ENCODE measurements around the gene PKM. TPM values are rescaled to one million over a fixed set of nuclear protein-coding genes. Genes with fewer than 3 reads are reported as not detected.

The PKM gene
- total RNA-seq, 4 donors from 2014 or later: 307 to 392 (median 318) TPM

DNA sequence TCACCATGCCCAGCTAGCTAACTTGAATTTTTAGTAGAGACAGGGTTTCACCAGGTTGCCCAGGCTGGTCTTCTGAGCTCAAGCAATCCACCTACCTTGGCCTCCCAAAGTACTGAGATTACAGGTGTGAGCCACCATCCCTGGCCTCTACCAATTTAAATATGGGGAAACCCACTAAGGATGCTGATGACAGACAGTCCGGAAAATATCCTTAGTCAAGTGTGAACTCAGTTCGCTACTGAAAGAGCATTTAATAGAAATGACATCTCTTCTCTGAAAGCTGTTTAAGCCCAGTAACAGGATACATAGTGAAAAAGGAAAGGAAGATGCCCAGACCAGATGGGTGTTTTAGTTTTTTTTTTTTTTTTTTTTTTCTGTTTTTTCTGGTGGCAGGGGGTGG lies 25.7 kb downstream of the PKM start:
- Histone ChIP-seq H3K4me3 (no peak overlapping the region), H3K4me1 (peaks cover 0 to 13% (median 0%) of the 10 kb centered on the region in 4 donors), H3K27ac (no peak overlapping the region), H3K27me3 (no peaks in the 10 kb centered on the region), H3K36me3 (peaks cover 0 to 99% (median 5%) of the 10 kb centered on the region in 3 donors), H3K9me3 (no peaks in the 10 kb centered on the region)
- DNase-seq: no peak
- no peak for TF ChIP-seq CTCF (IDR thresholded peaks at IDR 0.05)
- no peak for TF ChIP-seq POLR2A (IDR thresholded peaks at IDR 0.05)

- no peak for DNase-seq
- peak overlapping the region in 2 of 4 donors; percentile 8 to 31 for H3K27ac ChIP-seq
- peaks cover 0 to 27% (median 0%) of the 10 kb centered on the region in 4 donors for H3K4me1 ChIP-seq
- no peaks in the 10 kb centered on the region for H3K27me3 ChIP-seq
- no peak overlapping the region for H3K4me3 ChIP-seq
- no peaks in the 10 kb centered on the region for H3K9me3 ChIP-seq
- peaks cover 0 to 95% (median 5%) of the 10 kb centered on the region in 3 donors for H3K36me3 ChIP-seq
- TF ChIP-seq POLR2A (IDR thresholded peaks at IDR 0.05): no peak
- TF ChIP-seq CTCF (IDR thresholded peaks at IDR 0.05): no peak
Measured at GRCh38 chr15:72203507-72203837, 27.5 kb downstream of the PKM start.

DNA sequence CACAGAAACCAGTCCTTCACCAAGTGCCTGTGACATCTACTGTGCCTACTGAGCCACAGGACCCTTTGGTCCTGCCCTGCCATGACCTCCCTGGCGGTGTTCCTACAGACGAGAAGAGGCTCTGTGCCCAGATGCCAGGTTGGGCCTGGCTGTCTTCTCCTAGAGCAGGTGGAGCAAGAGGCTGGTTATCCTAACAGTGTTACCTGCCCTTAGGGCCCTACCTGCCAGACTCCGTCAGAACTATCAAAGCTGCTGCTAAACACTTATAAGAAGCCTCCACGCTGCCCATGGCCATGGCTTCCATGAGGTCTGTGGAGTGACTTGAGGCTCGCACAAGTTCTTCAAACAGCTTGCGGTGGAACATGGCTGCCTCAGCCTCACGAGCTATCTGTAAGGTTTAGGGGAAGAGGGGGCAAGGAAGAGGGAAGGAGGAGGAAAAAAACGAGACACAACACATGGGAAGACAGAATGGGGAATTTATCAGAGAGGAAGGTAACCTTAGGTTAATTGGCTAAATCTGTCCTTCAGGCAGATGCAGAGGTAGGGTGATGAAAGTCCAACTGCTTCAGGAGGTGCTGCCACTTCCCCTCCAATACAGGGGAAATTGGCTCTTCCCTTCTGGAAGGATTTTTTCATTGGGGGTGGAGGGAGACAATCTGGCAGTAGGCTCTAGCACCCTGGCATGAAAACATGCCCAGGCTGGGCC lies 28.0 kb downstream of the PKM start:
- H3K27me3 ChIP-seq: no peaks in the 10 kb centered on the region

GRCh38 chr15:72202302-72202701 lies 28.7 kb downstream of the PKM start:
- no peak for DNase-seq
- TF ChIP-seq CTCF (IDR thresholded peaks at IDR 0.05) (no peak), POLR2A (IDR thresholded peaks at IDR 0.05) (no peak)
- H3K4me3 ChIP-seq: no peak overlapping the region
- H3K27me3 ChIP-seq: no peaks in the 10 kb centered on the region
- no peaks in the 10 kb centered on the region for H3K9me3 ChIP-seq
- peaks cover 0 to 84% (median 5%) of the 10 kb centered on the region in 3 donors for H3K36me3 ChIP-seq
- peak overlapping the region in 2 of 4 donors; percentile 31 to 48 for H3K27ac ChIP-seq
- H3K4me1 ChIP-seq: peaks cover 0 to 35% (median 0%) of the 10 kb centered on the region in 4 donors

More for the DNA sequence above, 28.0 kb downstream of the PKM start:
- Histone ChIP-seq H3K4me3 (no peak overlapping the region), H3K27ac (peak overlapping the region in 2 of 4 donors; percentile 8 to 31), H3K4me1 (peaks cover 0 to 33% (median 0%) of the 10 kb centered on the region in 4 donors), H3K36me3 (peaks cover 0 to 91% (median 5%) of the 10 kb centered on the region in 3 donors), H3K9me3 (no peaks in the 10 kb centered on the region)
- no peak for DNase-seq
- TF ChIP-seq POLR2A (IDR thresholded peaks at IDR 0.05) (no peak), CTCF (IDR thresholded peaks at IDR 0.05) (no peak)

GRCh38 chr15:72201391-72201921 lies 29.5 kb downstream of the PKM start:
- Histone ChIP-seq H3K27me3 (no peaks in the 10 kb centered on the region), H3K9me3 (no peaks in the 10 kb centered on the region), H3K4me1 (peaks cover 0 to 35% (median 0%) of the 10 kb centered on the region in 4 donors), H3K27ac (peak overlapping the region in 2 of 4 donors; percentile 48 to 63), H3K36me3 (peaks cover 0 to 76% (median 0%) of the 10 kb centered on the region in 3 donors), H3K4me3 (no peak overlapping the region)
- DNase-seq: no peak
- TF ChIP-seq POLR2A (IDR thresholded peaks at IDR 0.05): no peak
- no peak for TF ChIP-seq CTCF (IDR thresholded peaks at IDR 0.05)

All from Peyer's patch (tissue), 4 donors.